ENCODE data around the gene LDAH.
"Not testable (repeated sequence)": the region's sequence is repeated elsewhere in the genome, so short reads cannot be mapped to it uniquely, and the experiment has no call there.

LDAH gene

GRCh38 chr2:20723543-20723942 lies 99.4 kb downstream of the LDAH start:
- Histone ChIP-seq H3K27me3 (ENCODE audit: control insufficient read depth, insufficient read depth, low read length) (no peaks in the 10 kb centered on the region), H3K4me1 (no peaks in the 10 kb centered on the region), H3K9me3 (ENCODE audit: control insufficient read depth, low read length) (no peaks in the 10 kb centered on the region), H3K27ac (no peak overlapping the region), H3K4me3 (ENCODE audit: low read depth, low read length) (no peak overlapping the region), H3K9ac (no peak overlapping the region), H3K79me2 (no peaks in the 10 kb centered on the region), H3K4me2 (ENCODE audit: low read length) (no peak overlapping the region), H2AFZ (no peak overlapping the region), H3K36me3 (ENCODE audit: control insufficient read depth, insufficient read depth, low read length) (peaks cover 3% of the 10 kb centered on the region)
- no peak for TF ChIP-seq CTCF (IDR thresholded peaks at IDR 0.05)

- H3K79me2 ChIP-seq = no peaks in the 10 kb centered on the region
- peaks cover 3% of the 10 kb centered on the region for H3K36me3 ChIP-seq (ENCODE audit: control insufficient read depth, insufficient read depth, low read length)
- no peaks in the 10 kb centered on the region for H3K4me1 ChIP-seq
- no peak overlapping the region for H3K4me3 ChIP-seq (ENCODE audit: low read depth, low read length)
- H3K27me3 ChIP-seq (ENCODE audit: control insufficient read depth, insufficient read depth, low read length) = no peaks in the 10 kb centered on the region
- H2AFZ ChIP-seq = no peak overlapping the region
- H3K9me3 ChIP-seq (ENCODE audit: control insufficient read depth, low read length) = no peaks in the 10 kb centered on the region
- no peak overlapping the region for H3K27ac ChIP-seq
- H3K4me2 ChIP-seq (ENCODE audit: low read length) = no peak overlapping the region
- H3K9ac ChIP-seq = no peak overlapping the region
- no peak for TF ChIP-seq CTCF (IDR thresholded peaks at IDR 0.05)
Observed at GRCh38 chr2:20722592-20723240, 100.2 kb downstream of the LDAH start.

GRCh38 chr2:20717641-20718040 lies 105.3 kb downstream of the LDAH start:
- Histone ChIP-seq H3K79me2 (peaks cover 2% of the 10 kb centered on the region), H3K4me3 (ENCODE audit: low read depth, low read length) (no peak overlapping the region), H3K4me2 (ENCODE audit: low read length) (no peak overlapping the region), H3K9ac (no peak overlapping the region), H3K4me1 (no peaks in the 10 kb centered on the region), H2AFZ (no peak overlapping the region), H3K27me3 (ENCODE audit: control insufficient read depth, insufficient read depth, low read length) (no peaks in the 10 kb centered on the region), H3K27ac (no peak overlapping the region), H3K36me3 (ENCODE audit: control insufficient read depth, insufficient read depth, low read length) (peaks cover 3% of the 10 kb centered on the region), H3K9me3 (ENCODE audit: control insufficient read depth, low read length) (no peaks in the 10 kb centered on the region)
- no peak for TF ChIP-seq CTCF (IDR thresholded peaks at IDR 0.05)

GRCh38 chr2:20716164-20716563 lies 106.7 kb downstream of the LDAH start:
- H3K79me2 ChIP-seq; H3K4me3 ChIP-seq (ENCODE audit: low read depth, low read length); H3K27me3 ChIP-seq (ENCODE audit: control insufficient read depth, insufficient read depth, low read length): not testable (repeated sequence)

GRCh38 chr2:20714412-20714811 lies 108.5 kb downstream of the LDAH start:
- not testable (repeated sequence) for H3K4me2 ChIP-seq (ENCODE audit: low read length); H3K36me3 ChIP-seq (ENCODE audit: control insufficient read depth, insufficient read depth, low read length); H2AFZ ChIP-seq; H3K79me2 ChIP-seq; H3K9ac ChIP-seq; H3K4me3 ChIP-seq (ENCODE audit: low read depth, low read length); H3K9me3 ChIP-seq (ENCODE audit: control insufficient read depth, low read length); H3K27me3 ChIP-seq (ENCODE audit: control insufficient read depth, insufficient read depth, low read length); H3K4me1 ChIP-seq; H3K27ac ChIP-seq

More at GRCh38 chr2:20716164-20716563, 106.7 kb downstream of the LDAH start:
- not testable (repeated sequence) for H3K36me3 ChIP-seq (ENCODE audit: control insufficient read depth, insufficient read depth, low read length); H3K4me2 ChIP-seq (ENCODE audit: low read length); H3K9me3 ChIP-seq (ENCODE audit: control insufficient read depth, low read length); H3K27ac ChIP-seq; H3K4me1 ChIP-seq; H3K9ac ChIP-seq; H2AFZ ChIP-seq

- not testable (repeated sequence) for H3K4me2 ChIP-seq (ENCODE audit: low read length); H3K79me2 ChIP-seq; H3K9me3 ChIP-seq (ENCODE audit: control insufficient read depth, low read length); H3K36me3 ChIP-seq (ENCODE audit: control insufficient read depth, insufficient read depth, low read length); H3K4me1 ChIP-seq; H3K27ac ChIP-seq; H3K9ac ChIP-seq; H2AFZ ChIP-seq; H3K4me3 ChIP-seq (ENCODE audit: low read depth, low read length); H3K27me3 ChIP-seq (ENCODE audit: control insufficient read depth, insufficient read depth, low read length)
Observed at GRCh38 chr2:20713585-20713984, 109.3 kb downstream of the LDAH start.

GRCh38 chr2:20711641-20712040 lies 111.3 kb downstream of the LDAH start:
- not testable (repeated sequence) for H3K9me3 ChIP-seq (ENCODE audit: control insufficient read depth, low read length); H3K4me1 ChIP-seq; H3K79me2 ChIP-seq; H3K9ac ChIP-seq; H3K36me3 ChIP-seq (ENCODE audit: control insufficient read depth, insufficient read depth, low read length); H3K4me3 ChIP-seq (ENCODE audit: low read depth, low read length); H3K27ac ChIP-seq; H3K27me3 ChIP-seq (ENCODE audit: control insufficient read depth, insufficient read depth, low read length); H3K4me2 ChIP-seq (ENCODE audit: low read length); H2AFZ ChIP-seq

All from parathyroid adenoma (tissue), 2 donors.